ENCODE measurements around the gene ANP32B.
A peak's percentile ranks its signal among the peaks of the same experiment; 100 is the strongest.
"Not testable (repeated sequence)": the region's sequence is repeated elsewhere in the genome, so short reads cannot be mapped to it uniquely, and the experiment has no call there.

Gene ANP32B

DNA sequence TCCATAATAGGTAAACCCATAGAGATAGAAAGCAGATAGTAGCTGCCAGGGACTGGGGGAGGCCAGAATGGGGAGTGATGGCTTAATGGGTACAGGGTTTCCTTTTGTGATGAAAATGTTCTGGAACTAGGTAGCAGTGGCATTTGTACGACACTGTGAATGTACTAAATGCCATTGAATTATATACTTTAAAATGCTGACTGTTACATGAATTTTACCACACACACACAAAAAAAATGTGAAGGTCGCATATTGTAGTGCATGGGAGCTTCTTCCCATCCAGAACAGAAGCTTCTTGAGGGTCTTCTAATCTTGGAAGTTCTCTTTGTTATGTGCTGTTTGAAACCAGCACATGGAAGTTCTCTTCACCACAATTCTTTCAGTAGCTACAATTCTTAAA lies 19.9 kb upstream of the ANP32B start:
- no peak for DNase-seq (ENCODE audit: low read depth in 2 of 2)

DNA sequence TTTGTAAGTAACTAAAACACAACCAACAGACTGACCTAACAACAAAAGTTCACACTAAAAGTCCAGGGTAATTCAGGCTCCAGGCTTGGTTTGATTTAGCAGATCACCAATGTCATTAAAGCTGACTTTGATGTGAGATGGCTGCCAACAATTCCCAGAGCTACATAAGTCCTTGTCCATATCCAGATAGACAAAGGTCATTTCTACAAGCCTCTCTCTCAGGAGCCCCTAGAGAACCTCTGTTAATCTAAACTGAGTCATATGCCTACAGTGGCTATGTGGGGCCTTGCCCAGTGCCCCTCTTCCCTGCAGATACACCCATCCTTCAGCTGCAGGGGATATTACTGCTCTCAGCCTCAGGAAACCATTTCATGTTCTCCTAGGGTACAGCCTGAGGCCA lies 18.2 kb upstream of the ANP32B start:
- no peak for DNase-seq (ENCODE audit: low read depth in 2 of 2)

DNA sequence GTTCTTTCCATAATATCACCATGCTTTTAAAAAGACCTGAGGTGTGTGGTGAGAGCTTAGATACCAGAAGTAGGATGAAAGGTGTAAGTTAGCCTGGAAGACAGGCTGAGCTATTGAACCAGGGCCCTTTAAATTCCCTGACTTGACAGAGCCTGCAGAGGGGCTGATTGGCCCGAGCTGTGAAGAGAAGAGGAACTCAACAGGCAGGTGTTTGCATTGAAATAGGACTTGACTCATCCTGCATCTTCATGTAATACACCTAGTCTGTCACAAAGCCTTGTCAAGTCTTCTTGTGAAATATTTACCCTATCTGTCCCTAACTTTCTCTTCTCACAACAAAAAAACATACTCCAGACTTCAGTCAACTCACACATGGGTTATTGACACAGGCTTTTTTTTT lies 16.6 kb upstream of the ANP32B start:
- DNase-seq (ENCODE audit: low read depth in 2 of 2) = no peak

DNA sequence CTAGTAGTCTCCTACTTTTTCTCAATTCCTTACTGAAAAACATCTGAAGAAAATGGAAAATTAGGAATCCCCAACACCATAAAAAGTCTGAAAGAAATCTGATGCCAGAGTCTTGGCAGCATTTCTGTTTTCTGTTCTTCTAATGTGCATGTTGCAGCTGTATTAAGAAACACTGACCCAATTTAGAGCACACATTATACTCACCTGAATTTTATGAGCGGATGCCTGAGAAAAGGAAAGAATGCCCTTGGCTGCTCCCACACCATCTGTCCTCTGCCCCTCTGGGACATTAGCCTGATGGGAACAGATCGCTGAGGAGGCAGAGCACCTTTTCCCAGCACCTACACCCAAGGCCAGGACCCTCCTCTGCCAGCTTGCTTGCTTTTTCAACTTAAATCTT lies 14.1 kb upstream of the ANP32B start:
- no peak for DNase-seq (ENCODE audit: low read depth in 2 of 2)

DNA sequence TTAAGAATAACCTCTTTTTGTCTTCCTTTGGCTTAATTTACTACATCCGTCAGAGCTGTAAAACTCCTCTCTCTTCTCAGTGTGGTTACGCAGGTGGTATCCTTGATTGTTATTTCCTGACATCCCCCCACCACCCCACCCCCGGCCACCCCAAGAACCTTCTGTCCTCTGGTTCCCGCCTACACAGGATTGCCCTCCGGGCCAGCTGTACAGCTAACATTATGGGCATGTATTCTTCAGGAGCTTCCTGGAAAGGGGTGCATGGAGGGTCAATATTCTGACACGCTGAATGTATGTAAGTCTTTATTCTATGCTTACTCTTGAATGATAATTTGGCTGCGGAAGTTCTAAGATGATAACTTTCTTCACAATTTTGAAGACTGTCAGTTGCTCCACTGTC lies 13.0 kb upstream of the ANP32B start:
- DNase-seq (ENCODE audit: low read depth in 2 of 2) = no peak

DNA sequence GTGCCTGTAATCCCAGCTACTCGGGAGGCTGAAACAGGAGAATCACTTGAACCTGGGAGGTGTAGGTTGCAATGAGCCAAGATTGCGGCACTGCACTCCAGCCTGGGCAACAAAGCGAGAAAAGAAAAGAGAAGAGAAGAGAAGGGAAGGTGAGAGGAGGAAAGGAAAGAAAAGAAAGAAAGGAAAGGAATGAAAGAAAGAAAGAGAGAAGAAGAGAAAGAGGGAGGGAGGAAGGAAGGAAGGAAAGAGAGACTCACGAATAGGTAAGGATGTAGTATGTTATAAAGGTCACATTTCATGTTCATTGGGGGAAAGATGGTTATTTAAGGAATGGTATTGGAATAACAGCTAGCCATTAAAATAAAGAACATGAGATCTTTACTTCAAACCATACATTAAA lies 10.4 kb upstream of the ANP32B start:
- no peak for DNase-seq (ENCODE audit: low read depth in 2 of 2)

DNA sequence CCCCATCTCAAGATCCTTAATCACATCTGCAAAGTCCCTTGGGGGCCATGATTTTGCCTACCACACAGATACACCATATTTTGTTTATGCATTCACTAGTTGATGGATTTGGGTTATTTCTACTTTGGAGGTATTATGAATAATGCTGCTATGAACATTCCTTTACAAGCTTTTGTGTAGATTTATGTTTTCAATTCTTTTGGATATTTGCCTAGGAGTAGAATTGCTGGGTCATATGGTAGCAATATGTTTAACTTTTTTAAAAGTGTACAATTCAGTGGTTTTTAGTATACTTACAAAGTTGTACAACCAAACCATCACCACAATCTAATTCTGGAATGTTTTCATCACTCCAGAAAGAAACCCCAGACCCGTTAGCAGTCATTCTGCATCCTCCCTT lies 7.8 kb upstream of the ANP32B start:
- DNase-seq (ENCODE audit: low read depth in 2 of 2) = no peak

DNA sequence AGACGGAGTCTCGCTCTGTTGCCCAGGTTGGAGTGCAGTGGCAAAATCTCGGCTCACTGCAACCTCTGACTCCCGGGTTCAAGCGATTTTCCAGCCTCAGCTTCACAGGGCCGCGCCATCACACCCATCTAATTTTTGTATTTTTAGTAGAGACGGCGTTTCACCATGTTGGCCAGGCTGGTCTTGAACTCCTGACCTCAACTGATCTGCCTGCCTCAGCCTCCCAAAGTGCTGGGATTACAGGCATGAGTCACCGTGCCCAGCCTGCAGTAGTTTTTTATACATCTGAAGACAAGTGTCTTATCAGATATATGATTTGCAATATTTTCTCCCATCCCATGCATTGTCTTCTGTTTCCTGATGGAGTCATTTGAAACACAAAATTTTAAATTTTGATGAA lies 6.5 kb upstream of the ANP32B start:
- DNase-seq (ENCODE audit: low read depth in 2 of 2) = not testable (repeated sequence)

DNA sequence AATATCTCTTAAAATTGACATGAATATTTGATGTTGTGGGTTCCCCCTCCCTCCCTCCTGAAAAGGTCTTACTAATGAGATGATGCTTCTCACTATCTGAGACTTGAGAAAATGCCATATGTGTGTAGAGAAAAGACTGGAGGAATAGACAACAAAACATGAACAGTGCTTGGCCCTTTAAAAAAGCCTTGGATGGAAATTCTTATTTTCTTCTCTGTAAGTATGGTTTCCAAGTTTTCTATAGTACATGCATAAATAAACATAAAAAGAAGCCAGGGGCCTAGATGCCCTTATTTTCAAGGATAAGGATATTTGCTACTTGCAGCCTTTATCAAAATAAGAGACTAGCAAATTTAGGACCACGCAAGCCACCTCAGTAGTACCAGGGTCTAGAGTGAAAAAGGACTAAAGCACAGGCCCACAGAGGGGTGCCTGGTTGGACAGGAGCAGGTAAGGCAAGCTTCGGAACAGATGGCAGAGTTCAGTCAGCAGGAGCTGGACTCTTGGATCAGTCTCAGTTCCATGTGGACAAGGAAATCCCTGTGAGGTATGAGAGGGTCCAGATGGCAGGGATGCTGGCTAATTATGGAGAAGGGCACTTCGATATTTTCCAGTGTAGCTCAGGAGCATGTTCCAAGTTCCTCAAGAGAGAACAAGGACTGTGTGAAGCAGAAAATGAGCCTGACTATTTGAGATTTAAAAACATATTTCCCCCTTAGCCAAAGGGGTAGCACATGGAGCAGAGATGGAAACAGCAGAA lies 4.6 kb upstream of the ANP32B start:
- DNase-seq (ENCODE audit: low read depth in 2 of 2) = no peak

DNA sequence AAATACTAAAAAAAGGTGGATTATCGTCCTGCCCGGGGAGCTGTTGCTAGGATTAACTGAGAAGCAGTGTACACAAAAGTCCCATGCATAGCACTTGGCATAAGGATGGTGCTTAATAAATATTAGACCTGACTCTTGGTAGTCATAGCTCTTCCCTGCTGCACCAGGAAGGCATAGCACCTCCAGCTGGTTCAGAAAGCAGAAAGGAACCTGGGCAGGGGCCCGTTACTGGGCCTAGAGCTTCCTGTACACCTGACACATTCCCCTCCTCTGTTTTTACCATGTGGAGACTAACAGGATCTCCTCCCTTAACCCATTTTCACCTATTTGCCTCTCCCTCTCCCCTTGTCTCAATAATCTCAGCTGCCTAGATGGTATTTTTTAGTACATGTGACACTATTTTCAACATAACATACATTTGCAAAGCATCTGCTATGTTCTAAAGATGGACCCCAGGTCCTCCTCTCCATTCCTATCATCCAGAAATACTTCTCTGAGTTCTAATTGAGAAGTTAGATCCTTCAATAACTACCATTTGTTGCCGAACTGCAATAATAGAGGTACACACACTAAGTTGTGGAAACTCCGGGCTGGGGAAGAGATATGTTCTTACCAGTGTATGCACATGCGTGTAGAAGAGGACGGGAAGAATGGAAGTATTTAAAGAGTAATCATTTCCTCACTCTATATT lies 3.2 kb upstream of the ANP32B start:
- no peak for DNase-seq (ENCODE audit: low read depth in 2 of 2)

DNA sequence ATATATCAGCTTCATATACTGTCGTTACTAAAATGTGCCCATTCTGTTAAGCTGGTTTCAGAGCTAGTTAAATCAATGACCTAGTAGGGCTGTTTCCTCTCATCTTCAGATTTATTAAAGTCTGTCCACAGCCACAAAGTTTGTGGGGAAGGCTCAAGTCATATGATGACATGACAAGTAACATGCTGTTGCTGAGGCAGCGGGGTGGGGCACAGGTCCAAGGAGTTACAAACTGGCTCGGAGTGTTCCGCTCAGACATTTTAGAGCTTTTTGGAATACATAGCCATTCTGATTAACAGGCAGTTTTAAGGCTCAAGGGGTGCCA lies 2.7 kb upstream of the ANP32B start:
- DNase-seq (ENCODE audit: low read depth in 2 of 2) = no peak

DNA sequence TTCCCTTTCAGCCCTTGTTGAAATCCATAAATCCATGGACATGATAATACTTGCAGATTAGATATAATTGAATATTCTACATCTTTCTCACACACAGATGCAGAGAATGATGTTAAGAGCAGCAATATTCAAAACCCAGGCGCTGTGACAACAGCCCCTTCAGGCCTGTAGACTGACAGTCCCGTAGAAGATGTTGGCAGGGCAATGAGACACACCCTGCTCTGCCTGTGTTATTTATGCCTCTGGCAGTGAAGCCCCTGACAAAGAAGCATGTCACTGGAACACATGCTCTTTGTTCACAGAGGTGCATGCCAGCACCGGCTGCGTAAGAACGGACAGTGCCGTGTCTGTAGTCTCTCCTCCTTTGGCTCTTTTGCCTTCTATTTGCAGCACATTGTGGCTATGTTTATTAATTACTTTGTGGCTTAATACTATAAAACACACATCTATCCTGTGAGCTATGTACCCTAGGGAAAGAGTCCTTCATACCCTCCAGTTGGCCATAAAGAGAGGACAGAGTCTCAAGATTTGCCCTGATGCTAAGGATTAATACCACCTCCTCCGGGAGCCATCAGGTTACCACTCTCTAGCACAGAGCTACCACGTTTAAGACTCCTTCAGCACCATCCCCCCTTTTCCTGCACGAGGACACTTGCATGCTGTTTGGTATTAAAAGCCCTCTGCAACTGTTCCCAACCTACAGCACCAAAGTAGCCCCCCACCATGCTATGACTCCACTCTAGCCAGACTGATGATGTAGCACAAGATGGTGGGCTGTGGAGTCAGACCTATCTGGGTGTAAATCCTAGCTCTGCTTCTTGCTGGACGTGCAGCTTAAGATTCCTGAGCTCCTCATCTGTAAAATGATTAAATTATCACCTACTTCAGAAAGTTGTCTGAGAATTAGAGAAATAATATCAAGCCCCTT lies 2.0 kb upstream of the ANP32B start:
- no peak for DNase-seq (ENCODE audit: low read depth in 2 of 2)

DNA sequence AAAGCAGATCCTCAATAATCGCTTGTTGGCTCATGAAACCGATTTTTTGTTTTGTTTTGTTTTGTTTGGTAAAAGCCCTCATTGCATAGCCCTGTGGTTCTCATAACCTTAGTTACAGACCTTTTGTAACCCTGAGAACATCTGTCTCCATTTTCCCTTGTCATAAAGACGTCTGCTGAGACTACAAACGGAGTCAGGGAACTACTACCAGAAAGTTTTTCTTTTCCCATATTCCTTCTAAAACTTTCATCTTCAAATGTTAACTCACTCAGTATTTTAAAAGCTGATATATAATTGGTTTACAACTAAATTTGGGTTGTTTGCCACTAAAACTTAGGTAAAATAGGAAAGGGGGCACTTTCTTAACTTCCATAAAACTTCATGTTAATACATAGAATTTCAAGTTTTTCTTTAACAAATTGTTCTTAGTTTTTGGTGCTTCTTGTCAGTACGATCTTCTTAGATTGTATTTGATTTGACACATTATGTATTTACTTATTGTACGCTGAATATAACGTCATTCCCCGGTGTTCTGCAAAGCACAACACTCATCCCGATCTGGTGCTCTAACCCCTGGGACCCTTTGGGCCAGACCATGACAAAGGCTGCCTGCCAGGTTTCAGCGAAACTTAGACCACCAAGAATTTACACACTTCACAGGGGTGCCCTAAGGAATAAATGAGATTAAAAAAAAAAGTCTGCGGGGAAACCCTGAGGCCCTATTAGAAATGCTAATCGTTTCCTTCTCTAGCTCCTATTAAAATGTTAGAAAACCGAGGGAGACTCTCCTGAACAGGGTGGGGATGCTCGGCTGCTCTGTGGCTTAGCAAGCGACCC lies 1.1 kb upstream of the ANP32B start:
- no peak for DNase-seq (ENCODE audit: low read depth in 2 of 2)

DNA sequence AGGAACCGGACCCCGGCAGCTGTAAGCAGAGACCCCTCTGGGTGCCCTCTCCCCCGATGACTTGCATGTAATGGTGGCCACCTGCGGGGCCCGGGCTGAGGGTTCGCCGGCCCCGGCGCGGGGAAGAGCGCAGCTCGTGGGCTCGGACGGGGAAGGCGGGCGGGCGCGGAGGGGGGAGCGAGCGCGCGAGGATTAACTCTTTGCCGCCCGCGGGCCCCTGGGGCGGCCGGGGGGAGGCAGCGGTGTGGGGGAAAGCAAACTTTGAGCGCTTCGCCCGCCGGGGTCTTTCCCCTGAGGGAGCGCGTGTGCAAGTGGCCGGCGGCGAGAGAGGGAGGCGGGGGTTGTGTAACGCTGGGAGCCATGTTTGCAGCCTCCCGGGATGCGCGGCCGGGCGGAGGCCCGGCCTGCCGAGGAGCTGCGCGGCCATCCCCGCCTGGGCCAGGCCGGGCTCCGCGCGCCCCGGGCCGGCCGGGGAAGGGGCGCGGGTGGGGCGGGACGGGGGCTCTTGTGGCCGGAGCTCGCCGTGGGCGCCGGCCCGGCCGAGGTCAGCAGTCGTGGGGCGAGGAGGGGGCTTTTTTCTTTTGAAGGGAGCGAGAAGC lies 547 bp downstream of the ANP32B start:
- DNase-seq (ENCODE audit: low read depth in 2 of 2) = peak; percentile 32 to 66

DNA sequence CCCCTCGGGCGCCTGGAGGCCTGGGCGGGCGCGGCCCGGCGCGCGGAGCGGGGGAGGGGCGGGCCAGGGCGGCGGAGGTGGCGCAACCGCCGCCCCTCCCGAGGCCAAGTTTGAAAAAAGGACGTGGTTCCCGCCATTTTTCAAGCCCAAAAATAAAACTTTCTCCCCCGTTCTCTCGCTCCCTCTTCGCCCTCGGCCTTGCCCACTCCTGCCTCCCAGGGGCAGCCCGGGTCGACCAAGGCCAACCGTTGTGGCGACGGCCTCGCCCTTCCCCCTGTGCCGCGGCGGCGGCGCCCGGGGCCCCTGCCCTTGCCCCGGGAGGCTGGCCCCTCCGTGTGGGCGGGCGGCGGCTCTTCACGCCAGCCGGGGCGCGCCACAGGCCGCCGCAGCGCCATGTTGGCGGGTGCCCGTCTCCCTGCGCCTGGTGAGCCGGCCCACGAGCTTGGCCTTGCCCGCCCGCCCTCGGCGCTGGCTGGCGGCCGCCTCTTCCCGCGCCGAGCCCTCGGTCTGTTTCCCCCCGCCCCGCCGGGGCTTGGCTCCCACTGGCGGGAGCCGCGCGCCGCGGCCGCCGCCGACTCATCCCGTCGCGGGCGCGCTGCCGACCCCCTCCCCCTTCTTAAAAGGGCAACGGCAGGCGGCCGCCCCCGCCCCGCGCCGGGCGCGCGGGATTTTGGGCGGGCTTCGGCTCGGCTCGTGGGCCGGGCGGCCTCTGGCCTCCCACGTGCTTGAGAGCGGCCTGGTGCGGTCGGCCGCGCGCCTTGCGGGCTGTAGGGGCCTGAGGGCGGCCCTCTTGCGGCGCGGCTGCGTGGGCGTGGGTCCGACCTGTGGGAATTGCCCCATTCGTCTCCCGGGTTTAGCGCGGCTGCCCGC lies 1.3 kb downstream of the ANP32B start:
- DNase-seq (ENCODE audit: low read depth in 2 of 2) = peak; percentile 68 to 81

DNA sequence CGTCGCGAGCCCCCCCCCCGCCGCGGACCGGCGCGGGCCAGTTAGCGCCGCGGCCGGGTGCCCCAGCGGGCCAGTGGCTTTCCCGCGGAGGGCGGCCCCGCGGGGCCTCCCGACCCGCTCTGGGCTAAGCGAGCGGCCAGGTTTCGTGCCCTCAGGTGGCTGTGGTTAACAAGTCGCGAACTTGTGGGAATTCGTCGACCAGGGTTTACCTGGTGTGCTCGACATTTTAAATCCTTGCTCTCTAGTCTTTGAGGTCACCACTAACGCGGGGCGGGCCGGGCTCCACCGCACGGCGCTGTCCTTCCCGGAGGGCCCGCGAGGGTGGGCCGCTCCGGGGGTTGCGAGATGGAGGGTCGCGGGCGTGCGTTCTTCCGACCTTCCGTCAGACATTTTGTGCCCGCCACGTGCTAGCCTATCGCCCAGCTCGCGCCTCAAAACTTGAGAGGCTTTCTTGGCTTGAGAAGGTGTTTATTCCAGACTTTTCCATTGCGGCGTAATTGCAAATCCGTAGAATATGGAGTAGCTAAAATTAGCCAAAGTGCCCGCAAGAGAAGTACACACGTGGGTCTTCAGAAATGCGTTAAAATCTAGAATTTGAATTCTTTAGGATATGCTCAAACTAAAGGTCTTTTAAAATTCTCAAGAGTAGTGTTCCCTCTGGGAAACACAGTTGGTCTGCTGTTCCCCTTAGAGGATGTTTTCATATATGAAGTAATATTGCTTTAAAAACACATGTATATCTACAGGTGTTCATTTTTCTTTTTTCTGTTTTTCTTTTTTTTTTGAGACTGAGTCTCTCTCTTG lies 2.1 kb downstream of the ANP32B start:
- peak; percentile 27 to 43 for DNase-seq (ENCODE audit: low read depth in 2 of 2)

DNA sequence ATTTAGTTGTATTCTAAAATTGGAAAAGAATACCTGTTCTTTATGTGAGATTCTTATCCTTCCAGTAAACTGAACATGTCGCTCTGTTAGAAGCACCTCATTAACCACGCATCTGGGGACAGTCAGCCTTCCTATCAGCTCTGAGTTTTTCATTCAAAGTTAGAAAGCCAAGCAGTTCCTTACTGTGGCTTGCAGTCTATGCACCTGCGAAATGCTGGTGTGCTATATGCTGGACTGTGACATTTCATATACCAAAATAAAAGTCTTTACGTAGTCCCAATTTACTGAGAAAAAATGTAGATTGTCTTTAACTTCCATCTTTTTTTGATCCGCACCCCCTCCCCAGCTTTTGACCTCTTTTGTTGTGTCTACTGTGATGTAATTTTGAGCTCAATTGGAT lies 4.3 kb downstream of the ANP32B start:
- no peak for DNase-seq (ENCODE audit: low read depth in 2 of 2)

DNA sequence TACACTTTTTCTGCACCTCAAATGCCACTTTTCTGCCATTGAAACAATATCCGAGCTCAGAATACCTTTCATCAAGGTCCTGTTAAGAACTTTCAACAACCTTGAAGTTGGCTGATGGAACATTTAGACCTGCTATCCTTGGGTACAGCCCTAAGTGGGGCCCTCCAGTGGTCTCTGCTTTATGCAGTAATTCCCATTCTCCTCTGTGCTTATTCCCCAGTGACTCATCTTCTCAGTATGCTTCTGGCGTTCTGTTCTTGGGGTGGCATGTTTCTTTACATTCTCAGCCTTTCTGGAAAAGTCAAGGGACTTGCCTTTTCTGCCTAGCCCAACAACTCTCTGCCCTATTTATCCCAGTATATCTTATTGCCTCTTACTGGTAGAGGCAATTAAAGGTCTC lies 7.1 kb downstream of the ANP32B start:
- no peak for DNase-seq (ENCODE audit: low read depth in 2 of 2)

DNA sequence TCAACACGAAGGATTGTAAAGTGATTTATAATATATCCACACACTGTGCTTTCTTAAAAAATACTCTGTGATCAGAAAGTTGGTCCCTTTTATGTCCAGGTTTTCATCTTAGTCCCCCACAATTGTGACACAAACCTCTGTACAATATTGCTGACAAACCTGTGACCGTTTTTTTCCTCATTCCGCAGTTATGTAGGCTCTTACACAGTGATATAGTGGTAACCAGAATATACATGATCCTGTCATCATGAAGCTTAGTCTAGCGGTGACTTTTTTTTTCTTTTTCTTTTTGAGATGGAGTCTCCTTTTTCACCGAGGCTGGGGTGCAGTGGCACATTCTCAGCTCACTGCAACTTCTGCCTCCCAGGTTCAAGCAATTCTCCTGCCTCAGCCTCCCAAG lies 8.7 kb downstream of the ANP32B start:
- no peak for DNase-seq (ENCODE audit: low read depth in 2 of 2)

DNA sequence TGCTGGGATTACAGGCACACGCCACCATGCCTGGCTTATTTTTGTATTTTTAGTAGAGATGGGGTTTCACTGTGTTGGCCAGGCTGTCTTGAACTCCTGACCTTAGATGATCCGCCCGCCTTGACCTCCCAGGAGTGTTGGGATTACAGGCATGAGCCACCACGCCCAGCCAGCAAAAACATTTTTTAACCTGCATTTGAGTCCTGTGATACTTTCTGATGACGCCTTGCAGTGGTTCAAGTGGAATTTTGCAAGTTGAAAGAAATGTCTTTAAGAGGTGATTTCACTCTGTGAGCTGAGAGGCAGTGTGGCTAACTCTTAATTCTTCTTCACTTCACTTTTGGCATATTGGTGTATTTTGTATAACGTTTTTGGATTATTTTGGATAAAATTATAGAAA lies 9.1 kb downstream of the ANP32B start:
- DNase-seq (ENCODE audit: low read depth in 2 of 2) = no peak
